NCI-H146 treated with DMSO at 0.1 percent for 48 hours (cell line): ENCODE data around the gene RALGPS2.
"Not testable (repeated sequence)": the region's sequence is repeated elsewhere in the genome, so short reads cannot be mapped to it uniquely, and the experiment has no call there.

Experiments
- DNase-seq: peaks from one replicate; lab custom pipeline; 2025; ENCODE audit not compliant: unreplicated experiment; lab: John Stamatoyannopoulos, UW

The RALGPS2 gene

GRCh38 chr1:178776553-178776952 is 51.5 kb downstream of the RALGPS2 start:
- no peak for DNase-seq

GRCh38 chr1:178781533-178782330 is 56.7 kb downstream of the RALGPS2 start:
- peak; percentile 69 for DNase-seq

DNA sequence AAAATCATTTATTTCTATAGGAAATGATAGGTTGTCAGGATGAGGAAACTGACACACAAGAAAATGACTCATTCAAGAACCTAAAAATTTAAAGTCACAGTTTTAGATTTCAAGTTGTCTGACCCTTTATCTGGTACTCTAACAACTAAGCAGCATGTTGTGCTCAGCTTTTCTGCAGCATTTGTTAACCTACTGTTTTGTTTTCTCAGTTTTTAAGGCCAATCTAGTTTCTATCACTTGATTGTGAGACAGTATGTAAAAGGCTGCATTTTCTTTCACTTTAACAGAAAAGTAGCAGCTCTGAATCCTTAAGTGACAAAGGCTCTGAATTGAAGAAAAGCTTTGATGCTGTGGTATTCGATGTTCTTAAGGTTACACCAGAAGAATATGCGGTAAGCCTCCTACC is 59.1 kb downstream of the RALGPS2 start:
- no peak for DNase-seq

DNA sequence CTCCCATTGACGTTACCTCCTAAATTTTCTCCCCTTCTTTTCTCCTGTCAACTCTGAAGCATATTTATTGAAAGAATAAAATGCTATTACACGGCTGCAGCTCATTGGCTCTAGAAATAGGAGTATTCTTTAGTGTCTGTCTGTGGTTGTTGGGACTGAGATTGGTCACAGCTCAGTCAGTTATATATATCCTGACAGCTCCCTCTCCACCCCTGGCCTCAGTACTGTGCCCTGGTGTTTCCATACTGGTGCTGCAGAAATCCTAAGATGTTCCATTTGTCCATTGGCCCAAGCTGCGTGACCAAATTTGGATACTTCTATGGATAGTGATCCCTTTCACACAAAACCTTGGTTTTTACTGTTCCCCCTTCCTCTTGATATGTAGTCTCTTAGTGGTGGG is 67.3 kb downstream of the RALGPS2 start:
- no peak for DNase-seq

DNA sequence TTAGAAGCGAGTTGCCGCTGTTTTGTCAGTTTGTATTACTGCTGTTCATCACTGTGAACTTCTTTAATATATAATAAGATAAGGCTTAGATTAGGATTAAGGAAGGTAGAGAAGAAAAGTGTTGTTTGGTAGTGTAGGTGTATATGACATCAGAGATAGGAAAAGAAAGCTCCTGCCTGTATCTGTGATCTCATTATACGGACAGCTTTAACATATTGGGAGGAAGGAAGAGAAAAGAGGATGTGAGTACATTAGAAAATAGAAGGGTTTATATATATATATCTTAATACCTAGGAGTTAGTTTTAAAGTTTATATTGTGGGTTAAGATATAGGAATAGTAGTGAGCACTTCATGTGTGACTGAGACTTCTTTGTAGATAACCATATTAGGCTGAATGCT is 71.0 kb downstream of the RALGPS2 start:
- DNase-seq: no peak

GRCh38 chr1:178797590-178797989 is 72.5 kb downstream of the RALGPS2 start:
- no peak for DNase-seq

DNA sequence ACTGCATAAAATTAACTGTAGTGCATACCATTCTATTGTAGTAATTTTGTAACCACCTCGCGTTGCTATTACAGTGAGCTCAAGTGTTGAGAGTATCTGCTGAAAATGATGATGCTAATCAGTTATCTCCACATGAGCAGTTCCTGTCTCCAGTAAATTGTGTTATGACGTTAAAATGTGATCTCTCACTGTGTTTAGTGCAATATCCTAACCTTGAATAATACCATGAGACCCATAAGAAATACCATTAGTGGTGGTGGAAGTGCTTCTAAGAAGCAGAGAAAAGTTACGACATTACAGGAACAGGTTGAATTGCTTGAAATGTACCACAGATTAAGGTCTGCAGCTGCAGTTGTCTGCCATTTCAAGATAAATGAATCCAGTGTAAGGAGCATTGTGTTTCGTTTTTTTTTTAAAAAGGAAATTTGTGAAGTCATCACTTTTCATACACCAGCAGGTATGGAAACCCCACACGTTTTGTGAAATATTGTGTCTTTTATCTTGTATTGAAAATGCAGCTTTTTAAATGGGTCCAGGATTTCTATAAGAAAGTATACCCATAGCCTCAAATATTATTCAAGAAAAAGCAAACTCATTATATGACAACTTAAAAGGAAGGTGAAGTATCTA is 73.3 kb downstream of the RALGPS2 start:
- DNase-seq: no peak

- DNase-seq: no peak
Observed at GRCh38 chr1:178802873-178803272, 77.8 kb downstream of the RALGPS2 start.

DNA sequence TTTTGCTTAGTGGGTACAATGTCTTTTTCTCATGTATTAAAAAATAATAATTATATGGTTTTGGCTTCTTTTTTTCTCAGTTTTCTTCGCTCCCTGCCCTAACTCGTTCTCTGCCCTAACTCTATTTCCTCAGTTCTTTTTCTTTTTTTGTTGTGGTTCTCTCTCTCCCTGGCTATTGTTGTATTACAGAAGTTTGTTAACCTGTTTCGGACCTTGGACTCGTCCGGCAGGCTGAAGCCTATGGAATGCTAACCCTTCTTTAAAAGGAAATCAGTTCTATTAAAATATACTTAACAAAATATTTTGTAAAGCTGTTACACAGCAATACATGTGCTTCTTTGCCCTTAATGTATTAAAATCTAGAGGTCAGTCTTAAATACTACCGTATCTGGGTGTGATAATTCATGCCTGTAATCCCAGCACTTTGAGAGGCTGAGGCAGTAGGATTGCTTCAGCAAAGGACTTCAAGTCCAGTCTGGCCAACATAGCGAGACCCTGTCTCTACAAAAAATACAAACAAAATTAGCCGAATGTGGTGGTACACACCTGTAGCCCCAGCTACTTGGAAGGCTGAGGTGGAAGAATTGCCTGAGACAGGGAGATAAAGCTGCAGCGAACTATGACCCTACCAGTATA is 81.7 kb downstream of the RALGPS2 start:
- DNase-seq: no peak

DNA sequence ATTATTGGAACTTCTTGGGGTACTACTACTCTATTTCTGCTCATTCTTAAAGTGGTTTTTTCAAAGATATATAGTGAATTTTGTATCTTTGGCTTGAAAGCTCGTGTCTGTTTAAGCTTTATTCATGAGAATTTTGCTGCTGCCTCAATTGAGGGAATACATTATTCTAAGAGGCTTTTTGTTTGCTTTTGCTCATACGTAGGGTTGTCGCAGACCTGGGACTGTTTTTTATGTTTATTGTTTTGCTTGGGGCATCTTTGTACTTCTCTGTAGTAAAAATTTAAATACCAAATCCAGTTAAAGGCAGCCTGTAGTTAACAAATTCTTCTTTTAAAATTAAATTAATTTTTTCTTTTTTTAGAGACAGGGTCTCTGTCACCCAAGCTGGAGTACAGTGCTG is 83.5 kb downstream of the RALGPS2 start:
- no peak for DNase-seq

DNA sequence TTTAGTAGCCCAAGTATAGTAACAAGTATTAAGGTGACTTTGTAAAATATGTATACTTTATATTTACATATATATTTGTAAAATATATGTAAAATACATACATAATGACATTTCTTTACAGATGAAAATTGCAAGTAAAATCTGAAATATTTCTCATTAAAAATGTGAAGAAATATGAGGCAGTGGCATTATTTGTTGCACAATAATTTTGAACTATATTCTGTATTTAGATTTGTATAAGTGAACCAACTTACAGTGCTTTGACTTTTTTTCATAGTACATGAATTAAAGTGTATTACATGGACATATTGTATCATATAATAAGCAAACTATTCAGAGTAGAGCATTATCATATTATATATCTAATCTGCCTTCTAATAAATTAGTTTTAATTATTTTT is 85.5 kb downstream of the RALGPS2 start:
- DNase-seq: no peak

GRCh38 chr1:178818416-178818815 is 93.4 kb downstream of the RALGPS2 start:
- DNase-seq: no peak

- no peak for DNase-seq
Observed at GRCh38 chr1:178819123-178819522, 94.1 kb downstream of the RALGPS2 start.

DNA sequence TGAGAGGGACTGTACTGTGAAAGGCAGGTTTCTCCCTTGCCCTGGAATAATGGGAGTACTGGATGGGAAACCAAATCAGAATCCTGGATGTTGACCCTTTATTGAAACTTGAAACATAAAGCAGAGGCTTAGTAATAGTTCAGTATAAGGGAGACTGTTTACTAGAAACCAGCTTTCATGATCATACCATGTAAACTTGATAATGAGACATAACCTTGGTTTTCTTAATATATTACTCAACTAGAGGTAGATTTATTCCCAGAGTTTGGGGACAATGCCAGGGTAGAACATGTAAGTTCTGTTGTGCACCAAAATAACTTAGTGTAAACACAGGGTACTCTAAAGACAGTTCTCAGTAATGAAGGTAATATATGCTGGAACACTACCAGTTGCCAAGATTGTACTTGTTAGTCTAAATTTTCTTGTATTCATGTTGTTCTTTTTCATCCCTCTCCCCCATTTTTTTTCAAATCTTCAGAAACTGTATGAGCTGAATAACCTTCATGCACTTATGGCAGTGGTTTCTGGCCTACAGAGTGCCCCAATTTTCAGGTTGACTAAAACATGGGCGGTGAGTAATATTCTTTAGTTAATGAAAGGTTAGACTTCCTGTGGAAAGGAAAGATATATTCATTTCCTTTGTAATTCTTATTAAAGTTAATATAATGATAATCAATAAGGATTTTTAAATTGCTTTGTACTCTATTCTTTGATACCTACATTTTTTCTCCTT is 96.3 kb downstream of the RALGPS2 start:
- DNase-seq: no peak

DNA sequence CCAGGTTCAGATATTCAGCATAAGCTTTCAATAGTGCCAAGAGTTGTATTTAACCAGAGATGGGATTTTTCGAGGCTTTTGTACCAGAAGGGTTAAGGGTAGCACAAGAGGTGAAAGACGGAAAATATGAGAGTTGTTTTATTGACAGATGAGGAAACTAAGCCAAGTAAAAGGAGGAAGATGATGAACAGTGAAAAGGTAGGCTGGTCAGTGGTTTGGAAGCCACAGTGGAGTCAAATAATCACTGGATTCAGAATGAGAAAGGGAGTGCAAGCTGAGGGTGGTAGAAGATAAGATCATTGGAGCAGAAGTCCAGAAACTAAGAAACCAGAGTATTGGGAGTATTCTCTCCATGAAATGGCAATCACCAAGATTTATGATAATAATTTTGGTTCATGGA is 100.1 kb downstream of the RALGPS2 start:
- DNase-seq: no peak

- DNase-seq: no peak
Observed at GRCh38 chr1:178844436-178844835, 119.4 kb downstream of the RALGPS2 start.

- DNase-seq: no peak
Observed at GRCh38 chr1:178846306-178846705, 121.3 kb downstream of the RALGPS2 start.

- peak; percentile 14 for DNase-seq
Observed at GRCh38 chr1:178847396-178847849, 122.4 kb downstream of the RALGPS2 start.

DNA sequence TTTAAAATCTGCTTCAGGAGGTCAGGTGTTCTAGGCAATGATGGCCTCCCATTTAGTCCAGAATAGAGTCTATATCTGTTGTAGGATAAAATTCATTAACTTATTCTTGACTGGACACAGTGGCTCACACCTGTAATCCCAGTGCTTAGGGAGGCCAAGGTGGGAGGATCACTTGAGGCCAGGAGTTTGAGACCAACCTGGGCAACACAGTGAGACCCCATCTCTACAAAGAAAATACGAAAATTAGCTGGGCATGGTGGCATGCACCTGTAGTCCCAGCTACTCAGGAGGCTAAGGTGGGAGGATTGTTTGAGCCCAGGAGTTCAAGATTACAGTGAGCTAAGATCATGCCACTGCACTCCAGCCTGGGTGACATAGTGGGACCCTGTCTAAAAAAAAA is 122.9 kb downstream of the RALGPS2 start:
- DNase-seq: not testable (repeated sequence)

DNA sequence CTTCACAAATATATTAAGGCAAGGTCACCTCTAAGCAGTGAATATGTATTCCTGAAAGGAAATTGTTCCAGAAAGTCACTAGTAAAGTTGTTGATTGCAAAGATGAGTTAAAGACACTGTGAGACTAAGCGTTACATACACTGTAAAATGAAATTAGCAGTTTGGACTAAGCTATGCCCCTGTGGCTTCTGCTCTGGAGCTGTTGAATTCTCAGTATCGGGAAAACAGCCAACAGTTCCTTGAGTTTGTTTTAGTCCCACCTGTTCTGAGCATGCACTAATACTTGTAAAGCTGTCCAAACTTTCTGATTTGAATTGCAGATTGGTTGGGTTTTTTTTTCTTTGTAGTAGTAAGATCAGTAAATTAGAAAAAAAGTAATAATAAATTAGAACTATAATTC is 124.9 kb downstream of the RALGPS2 start:
- no peak for DNase-seq

- DNase-seq: no peak
Observed at GRCh38 chr1:178857126-178857525, 132.1 kb downstream of the RALGPS2 start.
